H1 (cell line): ENCODE data around the gene FAM43B. TPM values are rescaled to one million over a fixed set of nuclear protein-coding genes. Genes with fewer than 3 reads are reported as not detected.
A peak's percentile ranks its signal among the peaks of the same experiment; 100 is the strongest.

Experiments
- ATF3 ChIP-seq: IDR thresholded peaks from 2 replicates; pipeline ENCODE4 v1.6.1; 2011; ENCODE audit warnings: low read depth, mild to moderate bottlenecking, low read length; ENCODE audit not compliant: insufficient read depth
- KDM4A ChIP-seq: IDR thresholded peaks from one replicate; pipeline ENCODE4 v1.7.1; 2012; ENCODE audit warnings: low read depth, mild to moderate bottlenecking, moderate library complexity, low read length, inconsistent platforms; ENCODE audit not compliant: severe bottlenecking
- YY1 ChIP-seq: IDR thresholded peaks from 2 replicates; pipeline ENCODE4 v1.6.1; 2011; ENCODE audit warnings: low read depth, mild to moderate bottlenecking, low read length
- polyA plus RNA-seq, 7 experiments: library from polyadenylated mRNA; depleted of rRNA in 3 of 7; stranded (reverse) in 5 of 7; unstranded in 2 of 7; fragments of >200 nt in 5 of 7; fragments of 200-250 nt in 2 of 7; gene quantifications; 1 replicate in 5 of 7; 2 replicates in 1 of 7; 4 replicates in 1 of 7; pipeline versions ENCODE4 v1.2.1 to v1.2.3, GENCODE V29; 2011 to 2013; ENCODE audit warnings: missing spikeins in 2 of 7, mixed read lengths in 2 of 7
- total RNA-seq: library from RNA; stranded (reverse); fragmentation: NEBNext Ultra II Directional; extraction: Animal tissue kit (Norgen Biotek cat#: 25700); gene quantifications from 2 replicates; pipeline ENCODE4 v1.2.1, GENCODE V29; 2021

Gene FAM43B
- total and polyA plus RNA-seq, 2 of the 8 experiments (the other 6 are each of a cell fraction or from before 2014, with no cell fraction given) = 0.88 to 2.2 TPM

DNA sequence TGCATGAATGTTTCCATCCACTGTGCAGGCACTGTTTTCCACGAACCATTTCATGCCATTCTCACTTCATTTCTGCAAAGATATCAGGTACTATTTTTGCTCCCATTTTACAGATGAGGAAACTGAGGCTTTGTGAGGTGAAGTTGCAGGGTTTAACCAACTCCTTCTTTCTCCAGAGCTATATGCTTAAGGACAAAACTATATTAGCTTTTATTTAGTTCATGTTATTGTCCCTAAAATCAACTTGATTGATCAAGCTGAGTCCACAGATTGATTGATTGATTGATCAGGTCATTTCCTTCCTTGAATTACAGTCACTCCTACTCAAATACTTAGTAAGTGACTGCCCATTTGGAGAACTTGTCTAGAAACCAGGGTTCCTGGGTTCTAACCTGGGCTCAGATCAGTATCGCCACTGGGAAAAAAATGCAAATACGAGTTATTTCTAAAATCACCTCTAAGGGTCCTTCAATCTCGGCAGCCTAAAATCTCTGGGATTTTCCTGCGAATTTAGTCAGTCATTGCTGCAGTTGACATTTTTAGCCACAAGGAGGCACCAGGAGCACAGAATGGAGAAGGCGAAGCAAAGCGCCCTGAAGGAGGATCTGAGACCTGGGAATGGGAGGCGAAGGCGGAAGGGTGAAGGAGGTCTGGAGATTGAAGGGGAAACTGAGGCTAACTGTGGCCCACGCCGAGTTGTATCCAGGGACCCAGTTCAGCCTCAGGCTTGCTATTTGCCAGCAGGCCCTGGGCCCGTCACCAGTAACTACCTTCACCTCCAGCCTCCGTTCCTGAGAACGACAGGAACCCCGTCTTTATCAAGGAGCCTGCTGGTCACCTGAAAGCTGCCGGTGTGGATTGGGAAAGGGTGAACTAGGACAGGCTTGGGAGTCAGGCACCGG is 30.2 kb upstream of the FAM43B start (continued):
- TF ChIP-seq YY1 = 0 out of 2 replicates have a peak, but pooled peaks have one; percentile 45
- TF ChIP-seq KDM4A = peak; percentile 30
- TF ChIP-seq ATF3 = no peak
